OCI-LY3 (cell line): Measurements from ENCODE around the gene TAMALIN.

ENCODE experiments used
- H2AFZ ChIP-seq: fragments of 200-600, 300-600 bp; shearing (Covaris generic); 2 replicates; pipeline ENCODE4 v1.6.0; 2014; ENCODE audit warnings: antibody characterized with exemption, low read depth, low read length
- H3K27ac ChIP-seq: fragments of 200-600, 300-600 bp; sonication (generic); 2 replicates; pipeline ENCODE4 v1.5.1; 2014; ENCODE audit warnings: mild to moderate bottlenecking, low read length, moderate library complexity, mixed read lengths
- H3K27me3 ChIP-seq: fragments of 200-600, 300-600 bp; sonication (generic); 2 replicates; pipeline ENCODE4 v1.6.1; 2014; ENCODE audit warnings: low read depth, low read length, mixed read lengths
- H3K36me3 ChIP-seq: fragments of 200-600, 300-600 bp; sonication (generic); replicated peaks from 2 replicates; pipeline ENCODE3; 2014; ENCODE audit warnings: low read depth, low read length, mixed read lengths
- H3K4me1 ChIP-seq: fragments of 300-600, 200-600 bp; sonication (generic); 2 replicates; pipeline ENCODE4 v1.6.1; 2014; ENCODE audit warnings: low read length, mixed read lengths
- H3K4me2 ChIP-seq: fragments of 200-600, 300-600 bp; sonication (generic); 2 replicates; pipeline ENCODE4 v1.6.1; 2014; ENCODE audit warnings: low read length, mixed read lengths
- H3K4me3 ChIP-seq: fragments of 300-600, 200-600 bp; sonication (generic); 2 replicates; pipeline ENCODE4 v1.5.1; 2014; ENCODE audit warnings: antibody characterized with exemption, mild to moderate bottlenecking, low read length, moderate library complexity
- H3K79me2 ChIP-seq: fragments of 300-600, 200-600 bp; shearing (Covaris generic); 2 replicates; pipeline ENCODE4 v1.6.1; 2014; ENCODE audit warnings: mild to moderate bottlenecking, low read length, mixed read lengths
- H3K9ac ChIP-seq: fragments of 300-600, 200-600 bp; shearing (Covaris generic); 2 replicates; pipeline ENCODE4 v1.6.0; 2014; ENCODE audit warnings: mild to moderate bottlenecking, low read length, moderate library complexity
- H3K9me3 ChIP-seq: fragments of 200-600, 300-600 bp; shearing (Covaris generic); 2 replicates; pipeline ENCODE4 v1.6.1; 2014; ENCODE audit warnings: low read length, mixed read lengths; ENCODE audit not compliant: insufficient read depth
- H4K20me1 ChIP-seq: fragments of 200-600, 300-600 bp; sonication (generic); 2 replicates; pipeline ENCODE4 v1.6.1; 2016; ENCODE audit warnings: low read length, mixed read lengths; ENCODE audit not compliant: insufficient read depth
- EZH2phosphoT487 ChIP-seq: fragments of 200-600 bp; shearing (Covaris generic); IDR thresholded peaks from 2 replicates; pipeline ENCODE4 v1.6.1; 2018; ENCODE audit warnings: antibody characterized with exemption, mixed run types, low read depth
- TF ChIP-seq, protein P1 (sequence below): fragments of 200-600, 300-600 bp; sonication (generic); IDR thresholded peaks from 2 replicates; pipeline ENCODE4 v1.5.1; 2014; ENCODE audit warnings: antibody characterized with exemption, low read length, low read depth

TAMALIN gene

DNA sequence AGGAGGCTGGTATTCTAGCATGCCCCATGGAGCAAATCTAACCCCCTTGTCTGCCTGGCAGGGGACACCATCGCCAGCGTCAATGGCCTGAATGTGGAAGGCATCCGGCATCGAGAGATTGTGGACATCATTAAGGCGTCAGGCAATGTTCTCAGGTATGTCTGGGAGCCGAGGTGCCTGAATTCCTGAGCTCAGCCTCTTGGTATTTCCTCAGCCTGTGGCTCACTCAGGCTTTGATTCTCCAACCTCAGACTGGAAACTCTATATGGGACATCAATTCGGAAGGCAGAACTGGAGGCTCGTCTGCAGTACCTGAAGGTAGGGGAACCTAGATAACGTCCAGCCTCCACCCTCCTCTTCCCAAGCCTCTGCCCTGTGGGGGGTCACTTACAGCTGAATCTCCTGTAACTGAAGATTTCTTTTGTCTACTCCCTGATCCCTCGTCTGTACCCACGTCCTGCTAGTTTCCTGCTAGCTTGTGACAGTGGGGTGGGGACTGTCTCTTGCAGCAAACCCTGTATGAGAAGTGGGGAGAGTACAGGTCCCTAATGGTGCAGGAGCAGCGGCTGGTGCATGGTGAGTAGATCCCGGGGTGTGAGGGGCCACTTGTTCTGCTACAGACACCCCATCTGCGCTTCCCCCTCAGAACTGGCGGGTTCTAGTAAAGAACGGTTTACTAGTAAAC lies 7.0 kb downstream of the TAMALIN start:
- Histone ChIP-seq H3K27ac (no peak overlapping the region), H3K4me1 (peaks cover under 1% of the 10 kb centered on the region; the same call in 1 of the 2 replicates), H2AFZ (no peak overlapping the region), H3K9ac (no peak overlapping the region), H3K4me2 (no peak overlapping the region), H3K79me2 (no peaks in the 10 kb centered on the region), H3K27me3 (no peaks in the 10 kb centered on the region), H3K4me3 (no peak overlapping the region), H3K9me3 (no peaks in the 10 kb centered on the region), H4K20me1 (no peaks in the 10 kb centered on the region), H3K36me3 (no peaks in the 10 kb centered on the region)
- TF ChIP-seq EZH2phosphoT487 = no peak
- TF ChIP-seq, protein P1, sequence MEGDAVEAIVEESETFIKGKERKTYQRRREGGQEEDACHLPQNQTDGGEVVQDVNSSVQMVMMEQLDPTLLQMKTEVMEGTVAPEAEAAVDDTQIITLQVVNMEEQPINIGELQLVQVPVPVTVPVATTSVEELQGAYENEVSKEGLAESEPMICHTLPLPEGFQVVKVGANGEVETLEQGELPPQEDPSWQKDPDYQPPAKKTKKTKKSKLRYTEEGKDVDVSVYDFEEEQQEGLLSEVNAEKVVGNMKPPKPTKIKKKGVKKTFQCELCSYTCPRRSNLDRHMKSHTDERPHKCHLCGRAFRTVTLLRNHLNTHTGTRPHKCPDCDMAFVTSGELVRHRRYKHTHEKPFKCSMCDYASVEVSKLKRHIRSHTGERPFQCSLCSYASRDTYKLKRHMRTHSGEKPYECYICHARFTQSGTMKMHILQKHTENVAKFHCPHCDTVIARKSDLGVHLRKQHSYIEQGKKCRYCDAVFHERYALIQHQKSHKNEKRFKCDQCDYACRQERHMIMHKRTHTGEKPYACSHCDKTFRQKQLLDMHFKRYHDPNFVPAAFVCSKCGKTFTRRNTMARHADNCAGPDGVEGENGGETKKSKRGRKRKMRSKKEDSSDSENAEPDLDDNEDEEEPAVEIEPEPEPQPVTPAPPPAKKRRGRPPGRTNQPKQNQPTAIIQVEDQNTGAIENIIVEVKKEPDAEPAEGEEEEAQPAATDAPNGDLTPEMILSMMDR = no peak

DNA sequence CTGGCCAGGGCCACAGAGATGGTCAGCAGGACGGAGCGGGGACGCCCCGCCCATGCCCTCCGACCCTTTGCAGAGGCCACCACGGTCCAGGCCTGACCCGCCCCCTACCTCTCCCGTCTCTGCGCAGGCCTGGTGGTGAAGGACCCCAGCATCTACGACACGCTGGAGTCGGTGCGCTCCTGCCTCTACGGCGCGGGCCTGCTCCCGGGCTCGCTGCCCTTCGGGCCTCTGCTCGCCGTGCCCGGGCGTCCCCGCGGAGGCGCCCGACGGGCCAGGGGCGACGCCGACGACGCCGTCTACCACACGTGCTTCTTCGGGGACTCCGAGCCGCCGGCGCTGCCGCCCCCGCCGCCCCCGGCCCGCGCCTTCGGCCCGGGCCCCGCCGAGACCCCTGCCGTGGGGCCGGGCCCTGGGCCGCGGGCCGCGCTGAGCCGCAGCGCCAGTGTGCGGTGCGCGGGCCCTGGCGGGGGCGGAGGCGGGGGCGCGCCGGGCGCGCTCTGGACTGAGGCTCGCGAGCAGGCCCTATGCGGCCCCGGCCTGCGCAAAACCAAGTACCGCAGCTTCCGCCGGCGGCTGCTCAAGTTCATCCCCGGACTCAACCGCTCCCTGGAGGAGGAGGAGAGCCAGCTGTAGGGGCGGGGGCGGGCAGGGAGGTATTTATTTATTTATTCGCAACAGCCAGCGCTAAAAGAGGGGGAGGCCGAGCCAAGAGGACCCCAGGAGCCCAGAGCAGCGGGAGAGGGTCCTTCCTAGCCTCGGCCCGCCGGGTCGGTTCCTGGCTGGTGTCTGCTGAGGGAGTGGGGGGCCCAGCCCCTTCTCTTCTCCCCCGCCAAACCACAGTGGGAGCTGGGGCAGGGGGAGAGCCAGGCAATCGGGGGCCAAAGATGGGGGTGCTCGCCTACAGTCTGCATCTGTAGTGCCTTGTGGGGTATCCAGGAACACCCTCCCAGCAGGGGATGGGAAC lies 8.1 kb downstream of the TAMALIN start:
- no peaks in the 10 kb centered on the region for H3K36me3 ChIP-seq
- no peak for TF ChIP-seq EZH2phosphoT487
- TF ChIP-seq, protein P1 = no peak
- H3K79me2 ChIP-seq = no peaks in the 10 kb centered on the region
- no peak overlapping the region for H3K27ac ChIP-seq
- no peak overlapping the region for H3K9ac ChIP-seq
- no peak overlapping the region for H3K4me3 ChIP-seq
- peaks cover 5% of the 10 kb centered on the region for H3K27me3 ChIP-seq
- no peaks in the 10 kb centered on the region for H3K9me3 ChIP-seq
- no peaks in the 10 kb centered on the region for H4K20me1 ChIP-seq
- peaks cover 7% of the 10 kb centered on the region for H3K4me1 ChIP-seq
- no peak overlapping the region for H2AFZ ChIP-seq
- H3K4me2 ChIP-seq = no peak overlapping the region

DNA sequence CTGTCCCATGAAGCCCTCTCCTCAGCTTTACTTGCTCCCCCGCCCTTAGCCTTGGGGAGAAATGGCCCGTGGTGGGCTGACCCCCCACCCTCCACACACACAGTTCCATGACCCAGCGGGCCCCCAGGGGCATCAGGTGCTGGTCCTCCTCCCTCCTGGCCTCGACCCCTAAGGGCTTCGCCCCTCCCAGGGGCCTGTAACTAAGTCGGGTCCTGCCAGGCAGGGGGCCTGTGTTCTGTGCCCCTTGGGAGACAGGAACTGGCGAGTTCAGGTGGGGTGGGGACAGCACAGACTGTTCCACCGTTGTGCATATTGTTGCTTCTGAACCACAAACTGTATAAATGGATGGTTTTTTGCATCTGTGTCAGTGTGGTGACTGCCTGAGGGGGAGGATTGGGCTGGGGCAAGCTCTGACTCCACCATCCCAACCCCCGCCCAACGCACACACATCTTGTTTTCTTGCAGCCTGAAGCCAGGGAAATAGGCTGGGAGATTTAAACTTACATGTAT lies 8.8 kb downstream of the TAMALIN start:
- Histone ChIP-seq H3K4me2 (no peak overlapping the region), H3K4me3 (no peak overlapping the region), H3K36me3 (no peaks in the 10 kb centered on the region), H3K27me3 (peaks cover 9% of the 10 kb centered on the region), H2AFZ (no peak overlapping the region), H4K20me1 (no peaks in the 10 kb centered on the region), H3K27ac (no peak overlapping the region), H3K79me2 (no peaks in the 10 kb centered on the region), H3K4me1 (peaks cover 12% of the 10 kb centered on the region), H3K9me3 (no peaks in the 10 kb centered on the region), H3K9ac (no peak overlapping the region)
- TF ChIP-seq, protein P1 = no peak
